Smooth muscle cell (in vitro differentiated cells): ENCODE measurements around the gene DVL1. TPM values are rescaled to one million over a fixed set of nuclear protein-coding genes. Genes with fewer than 3 reads are reported as not detected.

Source experiments
- DNase-seq: peaks from one replicate; lab custom pipeline; 2025; ENCODE audit not compliant: unreplicated experiment; lab: John Stamatoyannopoulos, UW
- H2AFZ ChIP-seq: fragments of 200-600 bp; sonication (generic); 2 replicates; pipeline ENCODE4 v1.6.0; 2016; ENCODE audit warnings: antibody characterized with exemption, low read depth, mild to moderate bottlenecking
- H3F3A ChIP-seq: fragments of 200-600 bp; sonication (generic); 2 replicates; pipeline ENCODE4 v1.6.0; 2017; ENCODE audit warnings: antibody characterized with exemption, low read depth
- H3K27ac ChIP-seq: fragments of 200-600 bp; sonication (generic); 2 replicates; pipeline ENCODE4 v1.5.1; 2016; ENCODE audit warnings: low read depth, mild to moderate bottlenecking
- H3K27me3 ChIP-seq: fragments of 200-600 bp; sonication (generic); 2 replicates; pipeline ENCODE4 v1.6.1; 2016; ENCODE audit warnings: low read depth, mild to moderate bottlenecking
- H3K36me3 ChIP-seq: fragments of 200-600 bp; sonication (generic); 2 replicates; pipeline ENCODE4 v1.5.1; 2016; ENCODE audit warnings: low read depth
- H3K4me1 ChIP-seq: fragments of 200-600 bp; sonication (generic); 2 replicates; pipeline ENCODE4 v1.5.1; 2016; ENCODE audit warnings: low read depth
- H3K4me2 ChIP-seq: fragments of 200-600 bp; sonication (generic); 2 replicates; pipeline ENCODE4 v1.6.0; 2016; ENCODE audit warnings: mild to moderate bottlenecking
- H3K4me3 ChIP-seq: fragments of 200-600 bp; sonication (generic); 2 replicates; pipeline ENCODE4 v1.5.1; 2016; ENCODE audit warnings: mild to moderate bottlenecking
- H3K79me2 ChIP-seq: fragments of 200-600 bp; sonication (generic); 2 replicates; pipeline ENCODE4 v1.6.0; 2016; ENCODE audit warnings: low read depth, mild to moderate bottlenecking
- H3K9ac ChIP-seq: fragments of 200-600 bp; sonication (generic); 2 replicates; pipeline ENCODE4 v1.6.0; 2016; ENCODE audit warnings: low read depth
- H3K9me3 ChIP-seq: fragments of 200-600 bp; sonication (generic); replicated peaks from 2 replicates; pipeline ENCODE4 v1.5.1; 2016; ENCODE audit warnings: low read depth
- H4K20me1 ChIP-seq: fragments of 200-600 bp; sonication (generic); 2 replicates; pipeline ENCODE4 v1.6.0; 2016; ENCODE audit warnings: low read depth
- WGBS: methylation state at CpG from one replicate; pipeline ENCODE4 v1.1.7; 2016; ENCODE audit warnings: low lambda C conversion rate; 5-methylcytosine and 5-hydroxymethylcytosine counted together
- polyA plus RNA-seq: library from polyadenylated mRNA; unstranded; fragments of >200 nt; fragmentation: Nextera tagmentation; extraction: Ambion mirVana; gene quantifications from 2 replicates; pipeline ENCODE4 v1.2.1, GENCODE V29; 2016
- total RNA-seq: library from RNA; depleted of rRNA; stranded (reverse); fragments of >200 nt; gene quantifications from 2 replicates; pipeline ENCODE4 v1.2.3, GENCODE V29; 2014
- TF ChIP-seq, protein P1 (sequence below): fragments of 200-600 bp; sonication (generic); IDR thresholded peaks from 2 replicates; pipeline ENCODE4 v1.5.1; 2017; ENCODE audit warnings: borderline replicate concordance, mild to moderate bottlenecking, antibody characterized with exemption; ENCODE audit not compliant: insufficient read depth, poor library complexity, severe bottlenecking

The DVL1 gene
- total and polyA plus RNA-seq, 2 experiments from 2014 or later: 28.5 to 28.7 TPM

DNA sequence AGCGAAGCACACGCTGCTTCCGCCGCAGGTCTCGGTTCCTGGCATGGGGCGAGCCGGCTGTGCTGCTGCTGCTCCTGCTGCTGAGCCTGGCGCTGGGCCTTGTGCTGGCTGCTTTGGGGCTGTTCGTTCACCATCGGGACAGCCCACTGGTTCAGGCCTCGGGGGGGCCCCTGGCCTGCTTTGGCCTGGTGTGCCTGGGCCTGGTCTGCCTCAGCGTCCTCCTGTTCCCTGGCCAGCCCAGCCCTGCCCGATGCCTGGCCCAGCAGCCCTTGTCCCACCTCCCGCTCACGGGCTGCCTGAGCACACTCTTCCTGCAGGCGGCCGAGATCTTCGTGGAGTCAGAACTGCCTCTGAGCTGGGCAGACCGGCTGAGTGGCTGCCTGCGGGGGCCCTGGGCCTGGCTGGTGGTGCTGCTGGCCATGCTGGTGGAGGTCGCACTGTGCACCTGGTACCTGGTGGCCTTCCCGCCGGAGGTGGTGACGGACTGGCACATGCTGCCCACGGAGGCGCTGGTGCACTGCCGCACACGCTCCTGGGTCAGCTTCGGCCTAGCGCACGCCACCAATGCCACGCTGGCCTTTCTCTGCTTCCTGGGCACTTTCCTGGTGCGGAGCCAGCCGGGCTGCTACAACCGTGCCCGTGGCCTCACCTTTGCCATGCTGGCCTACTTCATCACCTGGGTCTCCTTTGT is 15.5 kb downstream of the DVL1 start:
- 94% methylated on average over 36 of the region's 36 CpGs for WGBS
- TF ChIP-seq, protein P1, sequence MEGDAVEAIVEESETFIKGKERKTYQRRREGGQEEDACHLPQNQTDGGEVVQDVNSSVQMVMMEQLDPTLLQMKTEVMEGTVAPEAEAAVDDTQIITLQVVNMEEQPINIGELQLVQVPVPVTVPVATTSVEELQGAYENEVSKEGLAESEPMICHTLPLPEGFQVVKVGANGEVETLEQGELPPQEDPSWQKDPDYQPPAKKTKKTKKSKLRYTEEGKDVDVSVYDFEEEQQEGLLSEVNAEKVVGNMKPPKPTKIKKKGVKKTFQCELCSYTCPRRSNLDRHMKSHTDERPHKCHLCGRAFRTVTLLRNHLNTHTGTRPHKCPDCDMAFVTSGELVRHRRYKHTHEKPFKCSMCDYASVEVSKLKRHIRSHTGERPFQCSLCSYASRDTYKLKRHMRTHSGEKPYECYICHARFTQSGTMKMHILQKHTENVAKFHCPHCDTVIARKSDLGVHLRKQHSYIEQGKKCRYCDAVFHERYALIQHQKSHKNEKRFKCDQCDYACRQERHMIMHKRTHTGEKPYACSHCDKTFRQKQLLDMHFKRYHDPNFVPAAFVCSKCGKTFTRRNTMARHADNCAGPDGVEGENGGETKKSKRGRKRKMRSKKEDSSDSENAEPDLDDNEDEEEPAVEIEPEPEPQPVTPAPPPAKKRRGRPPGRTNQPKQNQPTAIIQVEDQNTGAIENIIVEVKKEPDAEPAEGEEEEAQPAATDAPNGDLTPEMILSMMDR: no peak

DNA sequence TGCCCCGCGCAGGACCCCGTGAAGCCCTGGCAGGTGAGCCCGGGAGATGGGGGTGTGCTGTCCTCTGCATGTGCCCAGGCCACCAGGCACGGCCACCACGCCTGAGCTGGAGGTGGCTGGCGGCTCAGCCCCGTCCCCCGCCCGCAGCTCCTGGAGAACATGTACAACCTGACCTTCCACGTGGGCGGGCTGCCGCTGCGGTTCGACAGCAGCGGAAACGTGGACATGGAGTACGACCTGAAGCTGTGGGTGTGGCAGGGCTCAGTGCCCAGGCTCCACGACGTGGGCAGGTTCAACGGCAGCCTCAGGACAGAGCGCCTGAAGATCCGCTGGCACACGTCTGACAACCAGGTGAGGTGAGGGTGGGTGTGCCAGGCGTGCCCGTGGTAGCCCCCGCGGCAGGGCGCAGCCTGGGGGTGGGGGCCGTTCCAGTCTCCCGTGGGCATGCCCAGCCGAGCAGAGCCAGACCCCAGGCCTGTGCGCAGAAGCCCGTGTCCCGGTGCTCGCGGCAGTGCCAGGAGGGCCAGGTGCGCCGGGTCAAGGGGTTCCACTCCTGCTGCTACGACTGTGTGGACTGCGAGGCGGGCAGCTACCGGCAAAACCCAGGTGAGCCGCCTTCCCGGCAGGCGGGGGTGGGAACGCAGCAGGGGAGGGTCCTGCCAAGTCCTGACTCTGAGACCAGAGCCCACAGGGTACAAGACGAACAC is 16.3 kb downstream of the DVL1 start:
- no peaks in the 10 kb centered on the region for H3K79me2 ChIP-seq
- no peak overlapping the region for H3K4me3 ChIP-seq
- no peak overlapping the region for H3K4me2 ChIP-seq
- peaks cover 7% of the 10 kb centered on the region for H3K4me1 ChIP-seq
- TF ChIP-seq, protein P1: no peak
- no peak overlapping the region for H3K27ac ChIP-seq
- H3F3A ChIP-seq: no peaks in the 10 kb centered on the region
- no peaks in the 10 kb centered on the region for H3K27me3 ChIP-seq
- no peaks in the 10 kb centered on the region for H3K36me3 ChIP-seq
- H3K9me3 ChIP-seq: no peaks in the 10 kb centered on the region
- 89% methylated on average over 39 of the region's 48 CpGs for WGBS
- H3K9ac ChIP-seq: no peak overlapping the region
- H2AFZ ChIP-seq: no peak overlapping the region
- peaks cover 16% of the 10 kb centered on the region for H4K20me1 ChIP-seq
- DNase-seq: no peak

More for the DNA sequence above, 15.5 kb downstream of the DVL1 start:
- DNase-seq: no peak
- Histone ChIP-seq H3K9ac (no peak overlapping the region), H3K79me2 (no peaks in the 10 kb centered on the region), H3K4me2 (no peak overlapping the region), H3K4me3 (no peak overlapping the region), H3K27ac (no peak overlapping the region), H3K4me1 (peaks cover 7% of the 10 kb centered on the region), H3K9me3 (no peaks in the 10 kb centered on the region), H4K20me1 (peaks cover 16% of the 10 kb centered on the region), H3K27me3 (no peaks in the 10 kb centered on the region), H3F3A (no peaks in the 10 kb centered on the region), H2AFZ (no peak overlapping the region), H3K36me3 (no peaks in the 10 kb centered on the region)

DNA sequence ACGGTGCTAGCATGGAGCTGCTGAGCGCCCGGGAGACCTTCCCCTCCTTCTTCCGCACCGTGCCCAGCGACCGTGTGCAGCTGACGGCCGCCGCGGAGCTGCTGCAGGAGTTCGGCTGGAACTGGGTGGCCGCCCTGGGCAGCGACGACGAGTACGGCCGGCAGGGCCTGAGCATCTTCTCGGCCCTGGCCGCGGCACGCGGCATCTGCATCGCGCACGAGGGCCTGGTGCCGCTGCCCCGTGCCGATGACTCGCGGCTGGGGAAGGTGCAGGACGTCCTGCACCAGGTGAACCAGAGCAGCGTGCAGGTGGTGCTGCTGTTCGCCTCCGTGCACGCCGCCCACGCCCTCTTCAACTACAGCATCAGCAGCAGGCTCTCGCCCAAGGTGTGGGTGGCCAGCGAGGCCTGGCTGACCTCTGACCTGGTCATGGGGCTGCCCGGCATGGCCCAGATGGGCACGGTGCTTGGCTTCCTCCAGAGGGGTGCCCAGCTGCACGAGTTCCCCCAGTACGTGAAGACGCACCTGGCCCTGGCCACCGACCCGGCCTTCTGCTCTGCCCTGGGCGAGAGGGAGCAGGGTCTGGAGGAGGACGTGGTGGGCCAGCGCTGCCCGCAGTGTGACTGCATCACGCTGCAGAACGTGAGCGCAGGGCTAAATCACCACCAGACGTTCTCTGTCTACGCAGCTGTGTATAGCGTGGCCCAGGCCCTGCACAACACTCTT is 17.0 kb downstream of the DVL1 start:
- peaks cover 7% of the 10 kb centered on the region for H3K4me1 ChIP-seq
- no peak for DNase-seq
- H2AFZ ChIP-seq: no peak overlapping the region
- H3K36me3 ChIP-seq: no peaks in the 10 kb centered on the region
- no peak overlapping the region for H3K9ac ChIP-seq
- no peaks in the 10 kb centered on the region for H3K9me3 ChIP-seq
- H4K20me1 ChIP-seq: peaks cover 16% of the 10 kb centered on the region
- 93% methylated on average over 51 of the region's 57 CpGs for WGBS
- H3K4me2 ChIP-seq: no peak overlapping the region
- H3K27ac ChIP-seq: no peak overlapping the region
- TF ChIP-seq, protein P1: no peak
- no peak overlapping the region for H3K4me3 ChIP-seq
- no peaks in the 10 kb centered on the region for H3K79me2 ChIP-seq
- no peaks in the 10 kb centered on the region for H3K27me3 ChIP-seq
- no peaks in the 10 kb centered on the region for H3F3A ChIP-seq
